ENCODE measurements around the gene KLHL28. TPM values are rescaled to one million over a fixed set of nuclear protein-coding genes. Genes with fewer than 3 reads are reported as not detected.

The KLHL28 gene
- total RNA-seq, 6 experiments from 2014 or later, result 3.4 to 7.8 (median 6.1) TPM

DNA sequence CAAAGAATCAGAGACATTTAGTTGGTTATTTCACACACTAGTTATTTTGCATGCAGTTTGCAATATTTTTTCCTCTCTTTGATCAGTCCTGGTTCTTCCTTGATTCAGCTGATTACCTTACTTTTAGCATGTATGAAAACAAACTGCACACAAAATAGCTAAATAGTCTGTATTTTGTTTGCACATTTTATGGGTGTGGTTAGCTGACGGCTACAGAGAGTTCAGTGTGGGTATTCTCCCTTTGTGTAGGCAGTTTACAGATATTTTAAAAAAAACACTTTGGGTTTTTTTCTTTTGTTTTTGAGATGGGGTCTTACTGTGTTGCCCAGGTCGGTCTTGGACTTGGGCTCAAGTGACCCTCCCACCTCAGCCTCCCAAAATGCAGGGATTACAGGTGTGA is 28.8 kb upstream of the KLHL28 start:
- DNase-seq (no peak), ATAC-seq (no peak)
- WGBS (ENCODE audit: insufficient coverage, low coverage, low lambda C conversion rate, missing lambda C conversion rate), result 69% methylated on average over 2 of the region's 2 CpGs
- TF ChIP-seq, protein P1, sequence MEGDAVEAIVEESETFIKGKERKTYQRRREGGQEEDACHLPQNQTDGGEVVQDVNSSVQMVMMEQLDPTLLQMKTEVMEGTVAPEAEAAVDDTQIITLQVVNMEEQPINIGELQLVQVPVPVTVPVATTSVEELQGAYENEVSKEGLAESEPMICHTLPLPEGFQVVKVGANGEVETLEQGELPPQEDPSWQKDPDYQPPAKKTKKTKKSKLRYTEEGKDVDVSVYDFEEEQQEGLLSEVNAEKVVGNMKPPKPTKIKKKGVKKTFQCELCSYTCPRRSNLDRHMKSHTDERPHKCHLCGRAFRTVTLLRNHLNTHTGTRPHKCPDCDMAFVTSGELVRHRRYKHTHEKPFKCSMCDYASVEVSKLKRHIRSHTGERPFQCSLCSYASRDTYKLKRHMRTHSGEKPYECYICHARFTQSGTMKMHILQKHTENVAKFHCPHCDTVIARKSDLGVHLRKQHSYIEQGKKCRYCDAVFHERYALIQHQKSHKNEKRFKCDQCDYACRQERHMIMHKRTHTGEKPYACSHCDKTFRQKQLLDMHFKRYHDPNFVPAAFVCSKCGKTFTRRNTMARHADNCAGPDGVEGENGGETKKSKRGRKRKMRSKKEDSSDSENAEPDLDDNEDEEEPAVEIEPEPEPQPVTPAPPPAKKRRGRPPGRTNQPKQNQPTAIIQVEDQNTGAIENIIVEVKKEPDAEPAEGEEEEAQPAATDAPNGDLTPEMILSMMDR (IDR thresholded peaks at IDR 0.05), result no peak
- no peak for TF ChIP-seq POLR2A (IDR thresholded peaks at IDR 0.05)
- intact Hi-C loops (cut with DNase I), result no loop called here
- H3K4me1 ChIP-seq, result peaks cover 0 to 6% (median 0%) of the 10 kb centered on the region in 4 donors
- no peaks in the 10 kb centered on the region for H3K36me3 ChIP-seq
- H3K27me3 ChIP-seq, result no peaks in the 10 kb centered on the region
- no peaks in the 10 kb centered on the region for H3K9me3 ChIP-seq
- H3K27ac ChIP-seq, result no peak overlapping the region
- H3K4me3 ChIP-seq, result no peak overlapping the region

DNA sequence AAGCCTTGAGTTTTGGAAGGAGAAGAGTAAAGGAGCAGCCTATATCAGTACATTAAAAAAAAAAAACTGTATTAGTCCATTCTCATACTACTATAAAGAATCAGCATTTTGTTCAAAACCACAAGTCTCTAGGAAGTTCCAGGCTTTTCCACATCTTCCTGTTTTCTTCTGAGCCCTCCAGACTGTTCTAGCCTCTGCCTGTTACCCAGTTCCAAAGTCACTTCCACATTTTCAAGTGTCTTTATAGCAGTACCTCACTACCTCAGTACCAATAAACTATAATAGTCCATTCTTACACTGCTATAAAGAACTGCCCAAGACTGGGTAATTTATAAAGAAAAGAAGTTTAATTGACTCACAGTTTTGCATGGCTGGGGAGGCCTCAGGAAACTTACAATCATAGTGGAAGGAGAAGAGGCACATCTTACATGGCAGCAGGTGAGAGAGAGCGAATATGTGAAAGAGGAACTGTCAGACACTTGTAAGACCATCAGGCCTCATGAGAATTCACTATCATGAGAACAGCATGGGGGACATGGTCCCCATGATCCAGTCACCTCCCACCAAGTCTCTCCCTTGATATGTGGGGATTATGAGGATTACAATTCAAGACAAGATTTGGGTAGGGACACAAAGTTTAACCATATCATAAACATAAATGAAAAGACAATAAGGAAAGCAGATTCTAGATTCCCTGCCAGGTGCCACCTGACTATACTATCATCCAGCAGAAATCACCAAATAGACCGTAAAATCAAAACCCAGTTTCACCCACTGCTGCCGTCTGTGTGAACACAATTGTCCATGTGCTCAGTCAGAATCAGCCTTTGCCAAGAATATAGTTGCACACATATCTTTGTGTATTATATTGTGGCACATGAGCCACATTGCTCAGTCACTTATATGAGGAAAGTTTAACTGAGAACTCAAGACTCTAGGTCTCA is 28.0 kb upstream of the KLHL28 start:
- peaks cover 0 to 6% (median 0%) of the 10 kb centered on the region in 4 donors for H3K4me1 ChIP-seq
- H3K36me3 ChIP-seq, result no peaks in the 10 kb centered on the region
- WGBS (ENCODE audit: insufficient coverage, low coverage, low lambda C conversion rate, missing lambda C conversion rate), result 79% methylated on average over 3 of the region's 3 CpGs
- DNase-seq (no peak), ATAC-seq (peak in 3 of 4 donors; percentile 30 to 57 (median 46))
- intact Hi-C loops (cut with DNase I), result no loop called here
- H3K27ac ChIP-seq, result no peak overlapping the region
- H3K4me3 ChIP-seq, result no peak overlapping the region
- TF ChIP-seq POLR2A (IDR thresholded peaks at IDR 0.05), result no peak
- TF ChIP-seq, protein P1 (IDR thresholded peaks at IDR 0.05), result no peak
- no peaks in the 10 kb centered on the region for H3K9me3 ChIP-seq
- H3K27me3 ChIP-seq, result no peaks in the 10 kb centered on the region

DNA sequence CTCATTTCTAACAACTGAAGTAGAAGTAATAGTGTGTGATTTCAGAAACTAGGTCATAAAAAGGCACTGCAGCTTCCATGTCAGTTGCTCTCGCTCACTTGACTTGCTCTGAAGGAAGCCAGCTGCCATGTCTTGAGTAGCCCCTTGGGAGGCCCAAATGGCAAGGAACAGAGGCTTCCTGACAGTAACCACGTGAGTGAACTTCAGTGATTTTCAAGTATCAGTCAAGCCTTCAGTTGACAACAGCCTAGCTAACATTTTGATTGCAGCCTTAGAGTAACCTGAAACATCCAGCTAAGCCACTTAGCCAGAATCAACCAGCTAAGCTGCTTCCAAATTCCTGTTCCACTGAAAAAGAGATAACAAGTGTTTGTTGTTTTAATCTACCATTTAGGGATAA is 26.9 kb upstream of the KLHL28 start:
- Histone ChIP-seq H3K4me3 (no peak overlapping the region), H3K27me3 (no peaks in the 10 kb centered on the region), H3K27ac (peak overlapping the region in 1 of 3 donors; percentile 9), H3K36me3 (no peaks in the 10 kb centered on the region), H3K4me1 (peaks cover 0 to 6% (median 0%) of the 10 kb centered on the region in 4 donors), H3K9me3 (peaks cover 0 to 3% (median 0%) of the 10 kb centered on the region in 4 donors)
- intact Hi-C loops (cut with DNase I), result no loop called here
- ATAC-seq, result no peak
- DNase-seq, result no peak
- WGBS (ENCODE audit: insufficient coverage, low coverage, low lambda C conversion rate, missing lambda C conversion rate), result 65% methylated on average over 2 of the region's 2 CpGs
- no peak for TF ChIP-seq POLR2A (IDR thresholded peaks at IDR 0.05)
- TF ChIP-seq, protein P1 (IDR thresholded peaks at IDR 0.05), result no peak

DNA sequence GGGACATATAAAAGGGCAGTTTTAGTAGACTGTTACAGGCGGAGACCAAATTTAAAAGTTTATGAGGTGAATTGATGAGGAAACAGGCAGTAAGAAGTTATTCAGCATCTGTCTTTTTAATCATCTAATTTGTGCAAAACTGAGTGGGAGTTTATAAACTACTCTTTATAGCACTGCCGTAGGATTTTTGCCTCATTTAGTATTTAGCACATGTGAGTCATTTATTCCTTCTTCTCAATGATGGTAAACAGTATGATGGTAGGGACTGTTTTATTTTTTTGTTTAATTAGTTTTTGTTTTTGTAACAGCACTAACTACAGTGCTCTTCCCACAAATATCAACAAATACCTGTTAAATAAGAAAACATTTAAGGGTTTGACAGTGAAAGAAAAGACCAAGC is 20.8 kb upstream of the KLHL28 start:
- WGBS (ENCODE audit: insufficient coverage, low coverage, low lambda C conversion rate, missing lambda C conversion rate), result 92% methylated on average over 2 of the region's 2 CpGs
- TF ChIP-seq POLR2A (IDR thresholded peaks at IDR 0.05), result no peak
- TF ChIP-seq, protein P1 (IDR thresholded peaks at IDR 0.05), result no peak
- peaks cover 0 to 5% (median 0%) of the 10 kb centered on the region in 4 donors for H3K4me1 ChIP-seq
- intact Hi-C loops (cut with DNase I), result no loop called here
- no peak for ATAC-seq
- peaks cover 0 to 3% (median 0%) of the 10 kb centered on the region in 4 donors for H3K9me3 ChIP-seq
- no peak for DNase-seq
- no peaks in the 10 kb centered on the region for H3K27me3 ChIP-seq
- H3K4me3 ChIP-seq, result no peak overlapping the region
- no peaks in the 10 kb centered on the region for H3K36me3 ChIP-seq
- H3K27ac ChIP-seq, result no peak overlapping the region

Data from right lobe of liver (tissue), 6 donors.